Right ventricle myocardium superior (tissue), 1 donor: ENCODE data around the gene FOXN3. TPM values are rescaled to one million over a fixed set of nuclear protein-coding genes. Genes with fewer than 3 reads are reported as not detected.

Experiments used
- ATAC-seq: fragments of 200-7000 bp; cut with Tn5 transposase; one replicate; pipeline ENCODE4 v1.9.1; 2020; ENCODE audit warnings: mild to moderate bottlenecking; ENCODE audit not compliant: poor library complexity
- DNase-seq: peaks from one replicate; pipeline ENCODE4 v3.0.0-alpha.2; 2020
- intact Hi-C: fragments of 100-400 bp; cut with DNase I; formaldehyde crosslinking; loops from one replicate; pipeline ENCODE4 v1.11.2; 2022
- total RNA-seq: library from RNA; stranded (reverse); fragmentation: NEBNext Ultra II Directional; extraction: Animal tissue kit (Norgen Biotek cat#: 25700); gene quantifications from one replicate; pipeline ENCODE4 v1.2.1, GENCODE V29; 2021
- donor health status: DM: no; HTN: yes; CAD: no; lungs with severe emphysema.

The FOXN3 gene
- total RNA-seq, 1 donor from 2014 or later = 122 TPM

- DNase-seq (no peak), ATAC-seq (peak; percentile 12)
- intact Hi-C loops = no loop called here
These were observed 65.3 kb downstream of the FOXN3 start for GRCh38 chr14:89351516-89352404.

- intact Hi-C loops = no loop called here
- DNase-seq (no peak), ATAC-seq (no peak)
These were observed 65.9 kb downstream of the FOXN3 start for GRCh38 chr14:89351221-89351515.

GRCh38 chr14:89350152-89350551, 66.9 kb downstream of the FOXN3 start:
- intact Hi-C loops = no loop called here
- ATAC-seq = no peak
- no peak for DNase-seq

- no peak for DNase-seq
These were observed 67.6 kb downstream of the FOXN3 start for GRCh38 chr14:89349171-89350008.

GRCh38 chr14:89348722-89349121, 68.3 kb downstream of the FOXN3 start:
- intact Hi-C loops = no loop called here
- ATAC-seq = no peak
- no peak for DNase-seq

More at GRCh38 chr14:89349171-89350008, 67.6 kb downstream of the FOXN3 start:
- intact Hi-C loops = no loop called here
- peak; percentile 56 for ATAC-seq

- DNase-seq (no peak), ATAC-seq (no peak)
- intact Hi-C loops = no loop called here
These were observed 69.1 kb downstream of the FOXN3 start for GRCh38 chr14:89347885-89348284.

- DNase-seq (no peak), ATAC-seq (peak; percentile 34)
- intact Hi-C loops = no loop called here
These were observed 72.1 kb downstream of the FOXN3 start for GRCh38 chr14:89344920-89345254.

- DNase-seq (no peak), ATAC-seq (no peak)
- intact Hi-C loops = no loop called here
These were observed 73.7 kb downstream of the FOXN3 start for GRCh38 chr14:89343356-89343755.

- no peak for ATAC-seq
- intact Hi-C loops = no loop called here
- no peak for DNase-seq
These were observed 75.0 kb downstream of the FOXN3 start for GRCh38 chr14:89342049-89342448.

- no peak for DNase-seq
- intact Hi-C loops = no loop called here
- ATAC-seq = peak; percentile 22
These were observed 76.5 kb downstream of the FOXN3 start for GRCh38 chr14:89340200-89341181.

- intact Hi-C loops = no loop called here
- ATAC-seq = no peak
- no peak for DNase-seq
These were observed 77.5 kb downstream of the FOXN3 start for GRCh38 chr14:89339579-89339978.

- intact Hi-C loops = no loop called here
- no peak for DNase-seq
- no peak for ATAC-seq
These were observed 77.9 kb downstream of the FOXN3 start for GRCh38 chr14:89339158-89339557.

GRCh38 chr14:89336338-89336737, 80.7 kb downstream of the FOXN3 start:
- no peak for ATAC-seq
- intact Hi-C loops = no loop called here
- DNase-seq = no peak

GRCh38 chr14:89332031-89332430, 85.0 kb downstream of the FOXN3 start:
- no peak for DNase-seq
- intact Hi-C loops = no loop called here
- ATAC-seq = no peak

GRCh38 chr14:89331398-89331797, 85.6 kb downstream of the FOXN3 start:
- DNase-seq (no peak), ATAC-seq (no peak)
- intact Hi-C loops = no loop called here

- ATAC-seq (peak; percentile 84), DNase-seq (peak; percentile 53)
- intact Hi-C loops = no loop called here
These were observed 86.6 kb downstream of the FOXN3 start for GRCh38 chr14:89330236-89331002.

GRCh38 chr14:89327771-89328212, 89.2 kb downstream of the FOXN3 start:
- DNase-seq (no peak), ATAC-seq (no peak)
- intact Hi-C loops = no loop called here

- no peak for DNase-seq
- ATAC-seq = no peak
- intact Hi-C loops = no loop called here
These were observed 91.1 kb downstream of the FOXN3 start for GRCh38 chr14:89325959-89326358.
